Measurements from ENCODE around the gene ERICH6.
"Not testable (repeated sequence)": the region's sequence is repeated elsewhere in the genome, so short reads cannot be mapped to it uniquely, and the experiment has no call there.

The ERICH6 gene

DNA sequence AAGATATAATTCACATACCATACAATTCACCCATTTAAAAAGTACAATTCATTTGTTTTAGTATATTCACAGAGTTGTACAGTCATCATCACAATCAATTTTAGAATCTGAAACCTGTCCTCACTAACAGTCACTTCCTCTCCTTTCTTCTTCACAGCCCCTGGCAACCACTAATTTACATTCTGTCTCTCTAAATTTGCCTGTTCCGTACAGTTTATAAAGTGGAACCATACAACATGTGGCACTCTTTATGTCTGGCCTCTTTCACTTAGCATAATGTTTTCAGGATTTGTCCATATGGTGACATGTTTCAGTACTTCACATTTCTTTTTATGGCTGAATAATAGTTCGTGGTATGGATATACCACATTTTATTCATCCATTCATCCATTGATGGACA, 22.7 kb downstream of the ERICH6 start:
- DNase-seq: no peak

DNA sequence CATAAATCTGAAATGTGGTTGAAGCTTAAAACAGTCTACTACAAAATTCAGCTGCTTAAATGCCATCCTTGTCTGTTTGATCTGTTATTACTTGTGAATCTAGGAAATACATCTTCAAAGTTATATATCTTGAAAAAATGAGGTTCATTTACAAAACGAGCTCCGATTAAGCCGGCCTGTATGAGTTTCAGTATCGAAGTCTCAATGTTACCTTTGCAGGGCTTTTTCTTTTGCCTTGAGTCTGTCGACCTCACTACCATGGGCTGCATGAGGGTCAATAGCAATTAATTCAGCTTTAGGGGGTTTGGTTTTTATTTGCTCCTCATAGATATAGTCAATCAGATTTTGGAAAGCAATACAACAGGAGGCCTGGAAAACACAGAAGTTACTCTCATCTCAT, 23.2 kb downstream of the ERICH6 start:
- no peak for DNase-seq

DNA sequence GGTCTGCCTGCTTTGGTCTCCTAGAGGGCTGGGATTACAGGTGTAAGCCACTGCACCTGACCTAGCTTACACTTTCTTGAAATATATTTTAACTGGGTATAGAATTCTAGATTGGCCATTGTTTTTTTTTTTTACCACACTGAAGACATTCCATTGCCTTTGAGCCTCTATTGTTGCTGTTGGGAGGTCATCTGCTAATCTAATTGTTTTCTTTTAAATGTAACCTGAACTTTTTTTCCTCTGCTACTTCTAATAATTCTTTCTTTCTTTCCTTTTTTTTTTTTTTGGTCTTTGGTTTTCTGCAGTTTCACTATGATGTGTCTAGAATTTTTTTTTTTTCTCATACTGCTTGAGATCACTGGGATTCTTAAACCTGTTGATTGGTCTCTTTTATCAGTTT, 28.1 kb downstream of the ERICH6 start:
- no peak for DNase-seq

DNA sequence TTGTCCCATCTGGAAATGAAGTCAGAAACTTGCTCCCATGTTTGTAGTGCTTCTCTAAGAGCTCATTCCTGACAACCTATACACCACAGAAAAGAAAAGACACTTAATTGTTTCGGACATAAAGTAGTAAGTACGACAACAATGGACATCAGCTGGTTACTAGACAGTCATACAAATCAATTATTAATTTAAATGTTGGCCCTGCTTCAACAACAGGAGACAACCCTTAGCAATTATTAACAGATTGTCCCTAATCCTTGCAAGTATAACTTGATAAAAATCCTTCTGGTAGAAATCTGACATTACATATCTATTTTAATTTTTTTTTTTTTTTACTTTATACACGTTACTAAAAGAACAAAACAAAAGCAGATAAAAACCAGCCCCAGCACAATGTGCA, 29.8 kb downstream of the ERICH6 start:
- no peak for DNase-seq

DNA sequence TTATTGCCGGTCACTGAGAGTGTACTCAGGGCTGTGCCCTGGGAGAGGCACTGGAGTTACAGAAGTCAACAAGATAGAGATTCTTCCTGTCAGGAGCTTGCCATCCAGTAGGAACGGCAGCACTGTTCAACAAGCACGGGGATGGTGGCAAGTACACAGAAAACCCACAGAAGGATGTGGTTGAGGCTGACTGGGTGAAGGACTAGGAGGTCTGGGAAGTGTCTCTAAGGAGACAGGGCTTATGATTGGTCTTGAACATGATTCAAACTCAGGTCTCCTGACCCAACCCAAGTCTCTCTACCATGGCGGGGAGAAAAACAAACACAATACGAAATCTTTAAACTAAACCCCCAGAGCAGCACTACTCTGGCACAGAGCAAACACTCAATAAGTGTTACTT, 37.6 kb downstream of the ERICH6 start:
- DNase-seq: no peak

DNA sequence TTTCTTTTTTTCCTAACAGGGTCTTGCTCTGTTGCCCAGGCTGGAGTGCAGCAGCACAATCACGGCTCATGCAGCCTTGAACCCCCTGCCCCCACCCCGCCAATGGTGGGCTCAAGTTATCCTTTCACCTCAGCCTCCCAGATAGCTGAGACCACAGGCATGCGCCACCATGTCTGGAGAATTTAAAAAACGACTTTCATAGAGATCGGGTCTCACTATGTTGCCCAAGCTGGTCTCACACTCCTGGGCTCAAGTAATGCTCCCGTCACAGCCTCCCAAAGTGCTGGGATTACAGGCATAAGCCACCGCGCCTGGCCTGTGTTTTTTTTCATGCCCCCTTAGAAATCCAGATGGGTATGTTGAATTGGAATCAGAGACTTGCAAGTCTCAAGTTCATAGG, 40.3 kb downstream of the ERICH6 start:
- no peak for DNase-seq

DNA sequence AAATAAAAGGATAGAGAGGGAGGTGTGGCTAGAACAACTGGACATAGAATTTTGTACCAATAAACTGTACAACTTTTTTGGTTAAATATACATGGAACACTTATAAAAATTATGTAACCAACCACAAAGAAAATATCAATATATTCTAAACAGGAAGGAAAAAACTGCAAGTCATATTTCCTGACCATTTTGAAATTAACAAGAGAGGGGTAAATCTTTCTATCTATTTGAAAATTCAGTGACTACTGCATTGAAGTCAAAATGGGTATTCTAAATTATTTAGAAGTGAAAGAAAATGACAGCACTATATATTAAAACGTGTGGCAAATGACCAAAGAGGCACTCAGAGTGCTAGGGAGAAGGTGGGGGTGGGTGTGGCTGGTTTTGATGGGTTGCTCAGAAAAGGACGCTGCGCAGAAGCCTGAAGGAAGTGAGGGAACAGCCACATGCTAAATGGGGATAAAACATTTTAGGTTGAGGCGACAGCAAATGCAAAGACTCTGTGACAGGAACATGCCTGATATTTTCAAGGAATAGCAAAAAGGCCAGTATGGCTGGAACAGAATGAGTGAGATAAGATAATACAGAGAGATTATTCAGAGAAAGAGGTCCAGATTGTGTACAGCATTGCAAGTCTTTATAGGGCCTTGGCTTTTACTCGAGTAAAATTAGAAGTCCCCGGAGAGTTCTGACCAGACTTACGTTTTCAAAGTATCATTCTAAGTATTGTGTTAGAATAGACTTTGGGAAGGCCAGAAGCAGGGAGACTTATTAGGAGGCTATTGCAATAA, 41.1 kb downstream of the ERICH6 start:
- DNase-seq: no peak

DNA sequence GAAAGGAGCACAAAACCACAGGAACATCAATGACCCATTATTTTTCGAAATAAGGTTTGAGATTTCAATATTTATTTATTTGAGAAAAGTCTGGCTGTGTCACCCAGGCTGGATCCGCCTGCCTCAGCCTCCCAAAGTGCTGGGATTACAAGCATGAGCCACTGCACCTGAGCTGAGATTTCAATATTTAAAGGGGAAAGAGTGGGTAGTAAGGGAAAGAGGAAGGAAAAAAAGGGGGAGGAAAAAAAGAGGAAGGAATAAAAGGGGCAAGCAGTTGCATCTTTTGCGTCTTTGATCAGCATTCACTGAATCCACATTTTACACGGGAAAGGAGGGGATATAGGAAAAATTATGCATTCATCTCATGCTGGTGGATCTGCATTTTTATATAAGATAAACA, 47.4 kb downstream of the ERICH6 start:
- no peak for DNase-seq

DNA sequence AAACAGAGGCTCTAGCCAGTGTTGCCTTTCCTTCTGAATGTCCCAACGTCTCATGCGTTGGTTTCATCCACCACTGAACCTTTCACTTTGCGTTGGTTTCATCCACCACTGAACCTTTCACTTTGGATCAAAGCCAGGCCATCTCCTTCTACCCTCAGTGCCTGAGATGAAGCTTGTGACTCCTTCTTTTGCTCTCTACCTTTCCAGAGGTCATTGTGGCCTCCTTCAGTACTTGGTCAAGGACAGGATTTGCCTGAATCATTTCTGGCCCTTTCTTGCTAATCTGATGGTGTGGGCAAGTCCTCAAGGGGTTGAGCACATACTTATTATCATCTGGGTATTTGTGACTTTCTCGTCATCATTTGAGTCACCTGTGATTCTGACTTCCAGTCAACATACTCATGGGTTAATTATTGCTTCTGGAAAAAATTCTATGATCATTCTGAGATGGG, 50.6 kb downstream of the ERICH6 start:
- DNase-seq: no peak

DNA sequence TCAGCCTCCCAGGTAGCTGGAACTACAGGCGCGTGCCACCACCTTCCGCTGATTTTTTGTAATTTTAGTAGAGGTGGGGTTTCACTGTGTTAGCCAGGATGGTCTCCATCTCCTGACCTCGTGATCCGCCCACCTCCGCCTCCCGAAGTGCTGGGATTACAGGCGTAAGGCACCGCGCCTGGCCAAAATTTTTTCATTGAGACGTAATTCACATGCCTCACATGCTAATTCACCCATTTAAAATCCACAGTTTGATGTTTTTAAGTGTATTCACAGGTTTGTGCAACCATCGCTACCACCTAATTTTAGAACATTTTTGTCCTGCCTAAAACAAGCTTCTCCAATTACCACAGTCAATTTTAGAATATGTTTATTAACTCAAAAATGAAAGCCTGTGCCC, 63.5 kb downstream of the ERICH6 start:
- DNase-seq: no peak

DNA sequence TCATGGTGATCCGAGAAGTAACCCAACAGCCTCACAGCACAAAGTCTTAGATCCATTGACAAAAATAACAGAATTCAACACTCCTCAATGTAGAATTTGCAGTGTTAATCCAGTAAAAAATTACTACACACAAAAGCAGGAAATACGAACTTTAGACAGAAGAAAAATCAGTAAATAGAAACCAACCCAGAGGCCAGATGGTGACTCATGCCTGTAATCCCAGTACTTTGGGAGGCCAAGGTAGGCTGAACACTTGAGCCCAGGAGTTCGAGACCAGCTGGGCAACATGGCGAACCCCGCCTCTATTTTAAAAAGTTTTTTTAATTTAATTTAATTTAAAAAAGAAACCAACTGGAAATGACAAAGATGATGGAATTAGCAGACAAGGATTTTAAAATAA, 64.5 kb downstream of the ERICH6 start:
- DNase-seq: no peak

DNA sequence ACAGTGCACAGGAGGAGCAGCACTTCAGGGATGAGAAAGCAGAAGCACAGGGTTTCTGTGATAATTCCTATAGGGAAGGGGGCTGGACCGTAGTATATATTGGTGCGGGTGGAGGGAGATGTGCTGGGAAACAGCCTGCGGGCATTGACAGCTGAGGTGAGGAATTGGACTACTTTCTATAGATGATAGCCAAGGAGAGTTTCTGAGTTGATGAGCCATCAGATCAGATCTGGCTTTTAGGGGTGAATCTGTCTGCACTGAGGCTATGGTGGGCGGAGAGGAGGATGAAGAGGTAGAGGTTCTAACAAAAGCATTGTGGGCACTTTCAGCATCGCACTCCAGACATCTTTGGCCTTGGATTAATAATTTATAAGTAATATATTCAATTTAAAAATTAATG, 67.5 kb downstream of the ERICH6 start:
- no peak for DNase-seq

DNA sequence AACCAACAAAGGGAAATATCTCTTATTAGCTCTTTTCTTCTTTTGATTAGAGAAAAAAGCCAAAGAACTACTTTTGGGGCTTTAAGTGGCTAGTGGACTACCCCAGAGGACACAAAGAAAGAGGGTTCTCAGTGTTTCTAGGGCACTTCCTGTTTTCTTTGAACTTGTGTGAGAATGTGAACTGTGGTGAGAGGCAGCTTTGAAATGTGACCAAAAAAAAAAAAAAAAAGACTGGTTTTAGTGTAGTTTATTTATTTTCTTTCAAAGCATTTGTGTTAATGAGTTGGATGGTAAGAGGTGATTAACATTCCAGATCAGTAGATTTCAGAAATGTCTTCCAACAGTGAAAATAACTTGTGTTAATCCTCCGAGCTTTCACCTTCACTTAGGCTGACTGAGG, 68.2 kb downstream of the ERICH6 start:
- no peak for DNase-seq

DNA sequence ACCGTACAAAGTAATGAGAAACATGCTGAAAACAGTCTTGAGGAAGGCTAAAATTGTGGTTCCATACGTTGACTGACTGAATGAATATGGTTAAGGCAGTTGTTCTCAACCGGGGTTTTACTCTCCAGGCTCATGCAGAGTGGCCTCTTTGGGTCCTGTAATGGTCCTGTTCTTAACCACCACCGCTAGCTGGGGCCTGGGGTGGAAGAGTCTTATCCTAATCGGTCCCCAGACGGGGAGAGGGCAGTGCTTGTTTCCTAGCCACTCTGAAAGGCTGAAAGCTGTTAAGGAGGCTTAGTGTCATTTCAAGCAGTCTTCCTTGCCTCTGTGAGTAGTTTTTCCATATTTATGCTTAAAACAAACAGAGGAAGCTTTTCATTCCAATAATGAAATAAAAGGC, 68.6 kb downstream of the ERICH6 start:
- DNase-seq: no peak

DNA sequence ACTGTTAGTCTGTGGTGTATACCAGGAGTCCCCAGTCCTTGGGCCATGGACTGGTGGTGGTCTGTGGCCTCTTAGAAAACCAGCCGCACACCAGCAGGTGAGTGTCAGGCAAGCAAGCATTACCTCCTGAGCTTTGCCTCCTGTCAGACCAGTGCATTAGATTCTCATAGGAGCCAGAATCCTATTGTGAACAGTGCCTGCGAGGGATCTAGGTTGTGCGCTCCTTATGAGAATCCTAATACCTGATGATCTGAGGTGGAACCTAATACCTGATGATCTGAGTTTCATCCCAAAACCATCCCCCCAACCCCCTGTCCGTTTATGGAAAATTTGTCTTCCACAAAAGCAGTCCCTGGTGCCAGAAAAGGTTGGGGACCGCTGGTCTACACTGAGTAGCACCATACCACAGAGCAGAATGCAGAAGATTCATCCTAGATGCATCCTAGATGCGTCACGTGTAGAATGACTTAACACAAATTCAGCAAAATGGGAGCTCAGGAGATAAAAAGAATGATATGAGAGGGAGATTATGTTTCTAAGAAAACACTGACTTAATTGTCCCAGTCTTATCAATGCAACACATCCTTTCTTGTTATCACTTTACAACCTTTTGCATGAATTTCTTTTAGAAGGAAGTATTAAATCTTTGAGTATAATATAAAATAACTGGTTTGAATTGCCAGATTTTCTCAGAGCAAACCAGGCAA, 72.1 kb downstream of the ERICH6 start:
- DNase-seq: no peak

DNA sequence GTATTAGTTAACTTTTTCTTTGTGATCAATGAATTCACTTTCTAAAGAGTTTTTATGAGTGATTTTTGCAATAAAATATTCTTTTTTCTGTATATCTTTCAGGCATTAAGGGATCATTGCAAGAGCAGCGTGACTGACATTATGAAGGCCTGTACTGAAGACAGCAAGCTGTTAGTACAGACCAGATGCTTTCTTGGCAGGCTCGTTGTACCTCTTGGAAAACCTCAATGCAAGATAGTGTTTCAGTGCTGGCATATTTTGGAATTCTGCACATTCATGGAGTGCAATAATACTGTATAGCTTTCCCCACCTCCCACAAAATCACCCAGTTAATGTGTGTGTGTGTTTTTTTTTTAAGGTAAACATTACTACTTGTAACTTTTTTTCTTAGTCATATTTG, 76.2 kb downstream of the ERICH6 start:
- no peak for DNase-seq

DNA sequence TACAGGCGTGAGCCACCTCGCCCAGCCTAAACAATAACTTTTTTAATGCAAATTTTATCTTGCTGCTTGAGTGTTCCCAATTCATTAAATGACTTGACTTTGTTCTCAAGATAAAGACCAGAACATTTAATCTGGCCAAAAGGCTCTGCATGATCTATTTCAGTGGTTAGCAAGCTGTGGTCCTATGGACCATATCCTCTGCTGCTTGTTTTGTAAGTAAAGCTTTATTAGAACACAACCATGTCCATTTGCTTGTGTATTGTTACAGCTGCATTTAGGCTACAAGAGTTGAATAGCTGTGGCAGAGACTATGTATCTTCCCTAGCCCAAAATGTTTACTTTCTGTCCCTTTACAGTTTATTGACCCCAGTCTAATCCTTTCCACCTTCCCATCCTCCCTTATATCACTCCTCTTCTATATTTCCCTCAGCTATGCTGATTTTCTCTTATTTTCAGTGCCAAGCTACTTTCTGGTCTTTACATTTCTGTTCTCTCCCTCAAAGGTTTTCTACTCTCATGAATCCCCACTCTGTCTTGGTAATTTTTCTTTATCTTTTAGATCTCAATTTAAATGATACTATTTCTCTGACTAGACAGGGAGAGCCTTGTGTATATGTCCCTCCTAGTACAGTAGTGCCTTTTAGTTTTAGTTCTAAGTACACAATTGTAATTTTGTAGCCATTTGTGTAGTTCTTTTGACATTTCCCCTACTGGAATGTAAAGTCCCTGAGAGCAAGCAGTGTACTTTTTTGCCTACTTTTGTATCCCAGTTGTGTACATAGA, 77.4 kb downstream of the ERICH6 start:
- DNase-seq: no peak

DNA sequence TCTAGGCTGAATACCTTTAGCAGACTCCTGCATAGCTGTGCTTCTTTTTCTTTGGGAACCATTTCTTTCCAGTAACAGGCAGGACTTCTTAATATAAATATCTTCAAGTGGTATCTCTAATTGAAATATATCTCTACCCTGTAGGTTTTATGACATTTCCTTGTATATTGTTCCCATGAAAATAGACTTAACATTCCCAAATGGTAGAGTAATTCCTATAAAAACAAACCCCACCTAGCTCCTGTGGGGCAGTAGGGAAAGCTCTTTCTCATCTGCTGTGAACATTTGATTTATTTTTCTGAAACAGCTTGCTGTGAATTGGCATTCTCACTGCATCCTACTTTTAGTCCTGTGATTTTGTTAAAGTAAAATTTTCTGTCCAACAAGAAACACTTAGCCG, 79.8 kb downstream of the ERICH6 start:
- no peak for DNase-seq

DNA sequence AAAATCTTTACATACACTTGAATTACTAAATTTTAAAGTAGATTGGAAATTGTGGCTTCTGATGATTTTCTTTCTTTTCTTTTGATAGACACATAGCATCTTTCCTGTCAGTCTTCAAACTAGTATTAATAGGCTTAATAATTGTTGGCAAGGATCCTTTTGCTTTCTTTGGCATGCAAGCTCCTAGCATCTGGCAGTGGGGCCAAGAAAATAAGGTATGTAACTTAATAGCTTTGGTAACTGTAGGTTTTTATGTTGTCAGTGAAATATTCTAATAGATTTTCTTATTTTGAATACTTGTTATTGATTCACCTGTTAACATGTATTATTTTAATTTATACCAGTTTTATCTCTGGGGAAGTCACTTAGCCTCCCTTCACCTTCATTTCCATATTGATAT, 80.8 kb downstream of the ERICH6 start:
- DNase-seq: not testable (repeated sequence)

DNA sequence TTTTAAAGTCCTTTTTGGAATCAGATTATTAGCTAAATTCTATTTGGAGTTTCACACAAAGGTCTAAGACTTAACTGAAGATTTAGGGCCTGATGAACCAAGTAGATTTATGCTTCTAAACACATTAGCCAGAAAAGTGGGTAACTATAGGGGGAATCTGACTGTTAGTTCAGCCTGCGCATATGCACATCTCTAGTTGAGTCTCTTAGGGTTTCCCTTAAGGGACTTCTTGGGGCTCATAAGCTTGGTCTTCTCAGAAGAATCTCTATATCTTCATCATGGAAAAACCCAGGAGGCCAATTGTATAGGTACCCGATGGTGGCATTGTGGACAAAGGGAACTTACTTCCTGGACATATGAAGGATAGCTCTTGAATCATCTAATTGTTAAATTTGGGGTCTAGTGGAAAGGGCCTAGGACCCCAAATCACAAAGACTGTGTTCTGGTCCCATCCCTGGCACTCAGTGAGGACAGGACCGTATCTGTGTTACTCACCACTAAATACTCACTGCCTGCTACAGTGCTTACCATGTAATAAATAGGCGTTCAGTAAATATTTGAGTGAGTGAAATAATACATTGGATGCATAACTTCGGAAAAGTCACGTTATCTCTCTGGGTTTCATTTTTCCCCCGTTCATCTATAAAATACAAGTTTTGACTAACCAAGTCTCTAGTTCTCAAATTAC, 83.6 kb downstream of the ERICH6 start:
- DNase-seq: no peak

DNA sequence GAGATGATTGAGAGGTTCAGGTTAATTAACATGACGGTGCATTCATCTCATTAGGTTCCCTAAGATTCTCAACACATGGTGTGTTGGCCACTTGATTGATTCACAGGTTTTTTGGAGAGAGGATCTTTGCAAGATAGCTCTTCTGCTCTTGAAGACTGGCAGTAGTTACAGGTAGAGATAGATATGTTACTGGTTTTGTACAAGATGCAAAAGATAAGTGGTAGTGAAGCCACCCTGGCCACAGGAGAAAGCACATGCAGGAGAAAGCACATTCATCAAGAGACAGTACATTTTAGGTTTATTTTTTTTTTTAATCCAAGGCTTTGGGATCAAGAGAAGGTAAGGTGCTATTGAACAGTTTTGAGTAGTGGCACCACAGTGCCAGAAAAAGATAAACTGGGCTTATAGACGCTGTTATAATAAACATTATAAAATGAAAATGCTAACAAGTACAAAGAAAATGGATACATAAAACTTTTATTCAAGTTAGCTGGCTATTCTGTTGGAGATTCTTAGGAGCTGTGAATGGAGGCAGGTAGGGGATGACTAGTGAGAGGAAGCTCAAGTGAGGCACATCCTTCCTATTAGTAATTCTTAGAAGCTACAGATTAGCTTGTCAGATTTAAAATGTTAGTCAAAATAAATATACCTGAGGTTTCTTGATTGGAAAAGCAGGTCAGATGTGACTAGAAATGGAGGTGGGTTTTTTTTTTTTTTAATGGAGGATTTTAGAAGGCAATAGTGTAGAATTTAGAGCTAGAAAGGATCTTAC, 89.8 kb downstream of the ERICH6 start:
- DNase-seq: no peak

DNA sequence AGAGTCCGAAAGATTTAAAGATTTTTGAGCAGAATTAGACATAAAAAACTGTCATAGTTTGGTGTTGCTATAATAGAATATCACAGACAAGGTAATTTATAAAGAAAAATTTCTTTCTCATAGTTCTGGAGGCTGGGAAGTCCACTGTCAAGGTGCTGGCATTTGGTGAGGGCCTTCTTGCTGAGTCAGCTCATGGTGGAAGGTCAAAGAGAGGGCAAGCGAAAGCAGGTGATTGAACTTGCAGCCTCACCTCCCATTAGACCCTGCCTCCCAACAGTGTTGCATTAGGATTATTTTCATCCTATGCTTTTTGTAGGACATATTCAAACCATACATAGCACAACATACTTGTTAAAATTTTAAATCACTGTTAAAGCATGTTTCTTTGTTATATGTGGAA, 90.7 kb downstream of the ERICH6 start:
- DNase-seq: no peak

DNA sequence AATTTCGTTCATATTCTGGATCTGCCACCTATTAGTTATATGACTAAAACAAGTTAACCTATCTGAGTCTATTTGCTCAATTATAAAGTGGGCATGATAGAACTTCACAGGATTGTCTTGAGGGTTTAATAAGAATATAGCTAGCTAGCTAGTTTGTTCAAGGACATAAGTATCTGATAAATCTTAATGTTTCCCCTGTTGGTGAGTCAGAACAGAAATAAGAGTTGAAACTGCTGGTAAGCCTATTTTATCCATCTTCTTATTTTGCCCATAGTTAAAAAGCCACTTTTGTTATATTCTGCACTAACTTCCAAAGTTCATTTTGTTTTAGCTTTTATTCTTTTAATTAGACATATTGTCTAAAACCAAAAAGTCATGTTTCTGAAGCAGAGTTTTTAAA, 91.2 kb downstream of the ERICH6 start:
- no peak for DNase-seq
